Activated CD8-positive, alpha-beta memory T cell treated with anti-CD3 and anti-CD28 coated beads for 4 hours (primary cell): ENCODE data around the gene TTC34.

Source experiments
- DNase-seq, 2 donors: peaks; one replicate each; pipeline ENCODE4 v3.0.0-alpha.2; 2020; ENCODE audit warnings: low read depth in 2 of 2

TTC34 gene

DNA sequence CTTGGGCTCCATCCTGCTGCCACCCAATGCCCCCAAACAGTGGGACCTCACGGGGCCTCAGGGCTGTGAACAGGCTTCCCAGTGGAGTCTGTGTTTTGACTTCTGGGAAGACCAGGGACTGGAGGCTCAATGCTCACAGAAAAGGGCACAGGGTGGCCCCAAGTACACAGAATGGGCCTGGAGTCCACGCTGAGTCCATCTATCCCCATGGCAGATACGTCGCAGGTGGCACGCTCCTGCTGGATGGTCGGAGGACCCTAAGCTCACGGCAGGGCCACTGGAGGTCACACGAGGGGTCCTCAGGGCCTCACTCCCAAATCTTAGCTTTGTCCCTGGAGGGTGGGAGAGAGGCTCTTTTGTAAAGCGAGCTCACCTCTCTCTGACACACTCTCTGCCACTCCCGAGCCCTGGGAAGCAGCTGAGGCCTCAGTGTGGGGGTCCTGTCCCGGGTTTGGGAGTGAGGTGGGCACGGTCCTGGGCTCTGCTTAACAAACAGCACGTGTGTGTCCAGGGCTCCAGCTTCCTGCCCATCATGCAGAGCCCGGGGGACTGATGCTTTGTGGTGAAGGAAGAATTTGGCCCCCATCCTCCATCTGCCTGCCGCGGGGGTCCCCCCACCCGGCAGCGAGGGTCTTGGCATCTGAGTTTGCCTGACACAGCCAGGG, 27.2 kb upstream of the TTC34 start:
- no peak for DNase-seq

DNA sequence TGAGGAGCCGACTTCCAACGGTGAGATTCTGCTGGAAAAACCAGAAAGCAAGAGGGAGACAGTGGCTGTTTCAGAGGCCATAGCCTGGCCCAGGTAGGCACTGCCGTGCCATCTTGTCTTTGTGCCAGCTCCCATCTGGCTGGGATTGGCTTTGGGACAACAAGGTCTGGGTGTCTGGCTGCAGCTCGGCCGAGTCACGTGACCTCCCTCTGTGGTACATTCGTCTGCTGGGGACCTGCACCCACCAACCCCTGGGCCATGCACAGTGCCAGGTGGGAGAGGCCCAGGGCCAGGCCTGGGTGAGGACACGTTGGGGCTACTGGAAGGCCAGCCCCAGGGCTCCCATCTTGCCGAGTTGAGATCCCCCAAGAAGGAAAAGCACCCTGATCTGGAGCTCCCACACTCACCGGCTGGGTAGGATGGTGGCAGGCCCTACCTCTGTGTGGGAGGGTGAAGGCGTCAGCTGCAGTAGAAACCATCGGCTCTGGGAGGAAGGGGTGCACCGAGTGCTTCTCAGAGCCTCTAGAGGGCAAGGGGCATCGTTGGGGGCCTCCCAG, 25.3 kb upstream of the TTC34 start:
- no peak for DNase-seq

GRCh38 chr1:2826316-2826715, 24.8 kb upstream of the TTC34 start:
- DNase-seq: no peak

DNA sequence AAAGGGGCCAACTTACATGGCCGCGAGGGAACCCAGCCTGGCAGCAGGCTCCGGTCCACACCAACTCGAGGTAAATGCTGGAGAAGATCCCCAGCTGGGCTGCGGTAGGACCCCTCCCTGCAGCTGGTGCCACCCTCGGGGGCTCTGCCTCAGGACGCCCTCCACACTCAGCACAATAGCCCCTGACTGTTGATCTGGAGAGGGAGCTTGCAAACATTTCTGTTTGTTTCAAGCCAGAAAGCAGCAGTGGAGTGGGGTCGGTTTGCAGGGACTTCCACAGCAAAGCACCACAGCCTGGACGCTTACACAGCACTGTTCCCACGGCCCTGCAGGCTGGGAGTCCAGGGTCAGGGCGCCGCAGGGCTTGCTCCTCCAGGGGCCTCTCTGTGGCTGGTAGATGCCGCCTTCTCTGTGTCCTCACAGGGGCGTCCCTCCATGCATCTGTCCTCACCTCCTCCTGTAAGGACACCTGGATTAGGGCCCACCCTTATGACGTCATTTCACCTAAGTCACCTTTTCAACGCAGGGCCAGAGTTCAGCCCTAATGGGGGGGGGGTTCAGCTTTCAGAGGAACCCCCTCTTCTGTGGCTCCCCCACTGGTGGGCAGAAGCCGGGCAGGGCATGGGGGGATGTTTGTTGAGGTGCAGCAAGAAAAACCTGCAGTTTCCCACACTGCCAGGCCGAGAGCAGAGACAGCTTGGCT, 24.1 kb upstream of the TTC34 start:
- no peak for DNase-seq

- no peak for DNase-seq
Observed at GRCh38 chr1:2824999-2825398, 23.5 kb upstream of the TTC34 start.

- DNase-seq: no peak
Observed at GRCh38 chr1:2823921-2824610, 22.6 kb upstream of the TTC34 start.

DNA sequence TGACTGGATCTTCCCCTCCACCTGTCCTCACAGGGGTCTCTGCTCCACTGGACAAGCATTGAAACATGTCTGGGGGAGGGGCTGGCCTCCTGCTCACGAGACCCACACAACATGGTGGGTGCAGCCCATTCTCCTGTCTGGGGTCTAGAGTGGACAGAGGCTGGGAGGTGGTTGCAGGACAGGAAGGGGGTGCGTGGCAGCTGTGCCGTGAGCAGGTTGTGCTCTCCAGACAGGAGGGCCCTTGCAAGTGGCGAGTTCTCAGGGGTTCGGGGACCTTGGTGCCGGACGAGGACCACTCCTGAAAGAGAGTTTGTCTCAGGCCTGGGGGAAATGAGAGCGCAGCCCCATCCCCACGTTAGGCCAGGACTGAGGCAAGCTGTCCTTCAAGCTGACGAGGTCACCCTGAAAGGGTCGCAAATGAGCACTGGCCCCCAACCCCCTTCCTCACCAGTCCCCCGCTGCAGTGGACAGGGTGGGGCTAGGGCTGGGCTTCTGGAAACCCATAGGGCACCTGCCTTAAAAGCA, 21.2 kb upstream of the TTC34 start:
- DNase-seq: no peak

DNA sequence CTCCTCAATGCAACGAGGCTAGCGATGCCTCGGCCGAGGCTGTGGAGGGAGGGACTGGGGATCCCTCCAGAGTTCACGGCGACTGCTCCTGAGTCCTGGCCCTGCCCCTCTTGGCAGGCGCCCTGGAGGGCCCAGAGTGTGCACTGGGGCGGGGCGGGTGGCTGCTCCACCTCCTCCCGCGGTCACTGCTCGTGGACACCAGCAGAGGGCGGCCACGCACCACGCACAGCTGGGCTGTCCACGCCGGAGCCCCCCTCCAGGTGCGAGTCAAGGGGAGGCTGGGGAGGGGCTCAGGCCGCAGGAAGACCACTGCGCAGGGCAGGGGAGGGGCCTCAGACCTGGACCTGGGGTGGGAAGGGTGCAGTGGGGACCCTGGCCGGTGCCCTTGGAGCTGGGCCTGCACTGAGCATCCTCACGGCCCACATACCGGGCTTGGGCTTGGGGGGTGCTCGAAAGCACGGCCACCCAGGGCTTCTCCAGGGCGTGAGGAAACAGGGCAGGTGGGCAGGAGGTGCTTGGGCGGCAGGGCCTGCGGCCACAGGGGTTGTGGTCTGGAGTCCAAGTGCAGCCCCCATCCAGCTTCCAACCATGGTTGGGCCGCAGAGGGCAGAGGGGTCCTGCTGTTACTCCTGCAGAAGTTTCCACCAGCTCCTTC, 20.6 kb upstream of the TTC34 start:
- no peak for DNase-seq

GRCh38 chr1:2821373-2821955, 20.0 kb upstream of the TTC34 start:
- DNase-seq: no peak

DNA sequence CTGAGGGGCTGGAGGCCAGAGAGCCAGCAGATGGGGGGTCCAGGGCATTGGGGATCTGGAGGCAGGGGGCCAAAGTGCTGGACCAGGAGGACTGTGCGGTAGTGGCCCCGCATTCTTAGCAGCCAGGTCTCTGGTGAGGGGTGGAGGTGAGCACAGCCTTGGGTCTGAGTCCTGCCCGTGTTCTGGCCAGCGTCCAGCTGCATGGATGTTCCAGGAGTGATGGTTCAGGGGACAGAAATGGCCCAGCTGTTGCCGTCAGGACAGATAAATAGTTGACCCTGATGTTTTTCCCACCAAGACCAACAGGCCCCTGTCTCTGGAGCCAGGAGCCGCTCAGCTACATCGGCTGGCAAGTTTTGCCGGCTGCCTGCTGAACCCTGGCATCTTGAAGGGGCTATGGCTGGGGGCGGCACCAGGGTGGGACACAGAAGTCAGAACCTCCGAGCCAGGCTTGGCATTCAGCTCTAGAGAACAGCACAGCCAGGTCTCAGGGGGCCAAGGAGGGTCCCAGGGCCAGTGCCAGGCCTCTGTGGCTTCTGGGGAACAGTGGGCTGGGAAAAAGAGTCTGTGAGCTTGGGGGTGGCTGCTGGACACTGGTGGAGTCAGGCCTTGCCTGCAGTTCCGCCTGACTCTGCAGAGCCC, 19.4 kb upstream of the TTC34 start:
- DNase-seq: no peak

- DNase-seq: no peak
Observed at GRCh38 chr1:2819831-2820730, 18.6 kb upstream of the TTC34 start.

- DNase-seq: no peak
Observed at GRCh38 chr1:2819429-2819828, 17.9 kb upstream of the TTC34 start.

- DNase-seq: no peak
Observed at GRCh38 chr1:2817784-2818564, 16.5 kb upstream of the TTC34 start.

DNA sequence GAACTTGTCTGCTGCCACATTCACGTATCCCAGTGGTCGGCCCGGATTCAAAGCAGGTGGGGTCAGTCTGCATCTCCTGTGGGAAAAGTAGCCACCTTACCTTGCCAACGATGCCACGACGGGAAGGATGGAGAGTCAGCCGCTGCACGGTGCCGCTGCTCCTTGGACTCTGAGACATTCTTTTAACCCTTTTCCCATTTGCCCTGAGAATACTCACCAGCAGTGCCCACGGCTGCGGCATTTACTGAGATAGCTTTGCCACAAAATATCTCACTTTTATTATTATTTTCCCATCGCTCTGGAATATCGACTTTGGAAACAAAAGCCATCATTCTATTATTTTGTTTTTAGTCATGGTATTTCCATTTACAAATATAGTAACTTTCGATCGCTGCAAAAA, 15.3 kb upstream of the TTC34 start:
- DNase-seq: no peak

- no peak for DNase-seq
Observed at GRCh38 chr1:2815551-2815950, 14.1 kb upstream of the TTC34 start.

DNA sequence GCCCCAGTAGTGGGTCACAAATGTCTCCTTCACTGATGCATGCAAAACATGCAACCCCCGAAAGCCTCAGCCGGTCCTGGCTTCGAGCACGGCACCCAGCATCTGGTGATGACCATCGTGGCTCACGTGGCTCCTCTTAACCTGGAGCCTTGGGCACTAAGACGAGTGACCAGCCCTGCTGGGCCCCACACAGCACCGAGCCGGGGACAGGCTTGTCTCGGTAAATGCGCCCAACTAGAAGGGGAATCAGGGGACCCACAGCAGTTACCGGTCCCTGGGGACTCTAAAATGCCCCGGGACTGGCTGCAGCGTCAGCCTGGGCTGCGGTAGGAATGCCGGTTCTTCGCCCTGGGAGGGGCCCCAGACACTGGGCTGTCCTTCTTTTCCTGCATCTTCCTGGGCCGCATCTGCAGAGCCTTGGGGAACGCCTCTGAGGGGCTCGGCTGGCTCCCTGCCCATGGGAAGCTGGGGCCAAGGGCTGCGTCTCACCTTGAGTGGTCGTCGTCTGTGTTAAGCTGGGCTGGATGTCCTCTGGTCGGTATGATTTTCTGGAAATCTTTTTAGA, 13.1 kb upstream of the TTC34 start:
- DNase-seq: no peak

- DNase-seq: no peak
Observed at GRCh38 chr1:2812939-2813653, 11.6 kb upstream of the TTC34 start.

GRCh38 chr1:2812136-2812535, 10.6 kb upstream of the TTC34 start:
- DNase-seq: no peak
